Breast epithelium (tissue), 4 donors: Measurements from ENCODE around the gene DOCK3. TPM values are rescaled to one million over a fixed set of nuclear protein-coding genes. Genes with fewer than 3 reads are reported as not detected.

Source experiments
- DNase-seq, 2 donors: peaks; one replicate each; pipeline ENCODE4 v3.0.0-alpha.2; 2019; ENCODE audit warnings: low spot score in 2 of 2
- H3K27ac ChIP-seq, 2 donors: fragments of 200-600 bp; sonication (generic) in 1 of 2; one replicate each; pipeline ENCODE4 v1.5.1; 2016 to 2019; ENCODE audit warnings: mild to moderate bottlenecking in 1 of 2
- H3K27me3 ChIP-seq, 2 donors: fragments of 200-600 bp; sonication (generic) in 1 of 2; one replicate each; pipeline versions ENCODE4 v1.5.1 to v1.6.0; 2017 to 2019; ENCODE audit warnings: control low read depth in 1 of 2, mild to moderate bottlenecking in 1 of 2
- H3K36me3 ChIP-seq: fragments of 200-600 bp; one replicate; pipeline ENCODE4 v1.5.1; 2019
- H3K4me1 ChIP-seq, 2 donors: fragments of 200-600 bp; sonication (generic); one replicate each; pipeline ENCODE4 v1.5.1; 2016 to 2019; ENCODE audit warnings: control low read depth in 1 of 2
- H3K4me3 ChIP-seq, 3 donors: fragments of 200-600 bp; sonication (generic); 1 replicate in 2 of 3; 2 replicates in 1 of 3; pipeline ENCODE4 v1.5.1; 2016 to 2019; ENCODE audit warnings: mild to moderate bottlenecking in 3 of 3, moderate library complexity in 2 of 3
- H3K9me3 ChIP-seq, 2 donors: fragments of 200-600 bp; sonication (generic) in 1 of 2; one replicate each; pipeline ENCODE4 v1.5.1; 2016 to 2019; ENCODE audit warnings: control low read depth in 1 of 2
- POLR2A ChIP-seq: fragments of 450-650 bp; IDR thresholded peaks from one replicate; pipeline ENCODE4 v1.6.1; 2016; ENCODE audit warnings: antibody characterized with exemption, mild to moderate bottlenecking, moderate library complexity
- POLR2AphosphoS5 ChIP-seq, 3 donors: sonication (generic); formaldehyde crosslinking; IDR thresholded peaks; one replicate each; pipeline ENCODE4 v1.6.1; 2017; ENCODE audit warnings: antibody characterized with exemption in 3 of 3
- intact Hi-C: fragments of 100-400 bp; cut with DNase I; formaldehyde crosslinking; loops from one replicate; pipeline ENCODE4 v1.15.1; 2023; ENCODE audit warnings: low total_unique reads
- total RNA-seq, 3 donors: library from RNA; depleted of rRNA; stranded (reverse); fragments of >200 nt; gene quantifications; one replicate each; pipeline ENCODE4 v1.1.0, GENCODE V29; 2016
- TF ChIP-seq, protein P1 (sequence below), 3 donors: fragments of 450-650 bp; IDR thresholded peaks; one replicate each; pipeline ENCODE4 v1.5.1; 2016 to 2017; ENCODE audit warnings: antibody characterized with exemption in 3 of 3, mild to moderate bottlenecking in 3 of 3, moderate library complexity in 3 of 3

DOCK3 gene
- total RNA-seq, 3 donors from 2014 or later, result 0.64 to 0.73 (median 0.66) TPM

DNA sequence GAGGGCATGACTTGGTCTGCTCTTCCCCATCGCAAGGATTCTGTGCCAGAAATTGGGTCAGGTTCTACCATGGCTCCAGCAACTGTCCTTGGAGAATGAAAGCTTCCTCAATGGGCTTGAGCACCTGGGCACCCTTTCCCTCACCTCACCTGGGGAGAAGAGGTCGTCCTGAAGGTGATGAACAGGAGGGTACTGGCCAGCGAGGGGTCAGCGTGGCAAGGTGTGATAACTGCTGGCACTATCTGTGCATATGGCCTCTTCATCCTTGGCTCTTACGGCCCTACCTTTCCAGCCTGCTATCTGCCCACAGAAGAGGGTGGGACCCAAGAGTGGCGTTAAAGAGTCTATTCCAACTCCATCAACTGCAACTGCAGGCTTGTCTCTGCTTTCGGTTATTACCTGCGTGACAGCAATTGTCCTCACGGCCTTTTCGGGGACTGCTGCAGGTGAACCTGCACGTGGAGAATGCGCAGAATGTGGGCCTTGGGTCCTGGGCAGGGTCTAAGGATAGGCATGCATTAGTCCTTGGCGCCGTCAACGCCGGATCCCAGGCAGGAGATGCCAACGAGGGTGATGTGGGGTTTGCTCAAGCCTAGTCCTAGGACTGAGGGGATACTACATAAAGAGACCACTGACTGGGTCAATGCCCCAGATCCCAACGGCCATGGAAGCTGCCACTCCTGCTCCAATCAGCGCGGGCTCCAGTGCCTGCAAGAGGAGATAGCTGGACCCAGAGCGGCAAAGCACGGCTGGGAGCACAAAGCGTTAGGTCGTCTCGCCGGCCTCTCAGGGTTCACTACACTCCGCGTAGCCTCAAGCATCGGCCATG lies 715.7 kb downstream of the DOCK3 start:
- intact Hi-C loops, result loop anchor here (10.0 kb wide), 1 partner anchor 816 kb away; no protein-coding TSS in a partner anchor
- Histone ChIP-seq H3K4me1 (peaks cover 4 to 39% of the 10 kb centered on the region in 2 donors), H3K9me3 (no peaks in the 10 kb centered on the region), H3K36me3 (no peaks in the 10 kb centered on the region), H3K27ac (peak overlapping the region; percentile 88 to 89), H3K4me3 (peak overlapping the region; percentile 65 to 77 (median 76)), H3K27me3 (no peaks in the 10 kb centered on the region)
- no peak for DNase-seq
- TF ChIP-seq POLR2A (no peak), POLR2AphosphoS5 (IDR thresholded peaks at IDR 0.05) (no peak)
- TF ChIP-seq, protein P1, sequence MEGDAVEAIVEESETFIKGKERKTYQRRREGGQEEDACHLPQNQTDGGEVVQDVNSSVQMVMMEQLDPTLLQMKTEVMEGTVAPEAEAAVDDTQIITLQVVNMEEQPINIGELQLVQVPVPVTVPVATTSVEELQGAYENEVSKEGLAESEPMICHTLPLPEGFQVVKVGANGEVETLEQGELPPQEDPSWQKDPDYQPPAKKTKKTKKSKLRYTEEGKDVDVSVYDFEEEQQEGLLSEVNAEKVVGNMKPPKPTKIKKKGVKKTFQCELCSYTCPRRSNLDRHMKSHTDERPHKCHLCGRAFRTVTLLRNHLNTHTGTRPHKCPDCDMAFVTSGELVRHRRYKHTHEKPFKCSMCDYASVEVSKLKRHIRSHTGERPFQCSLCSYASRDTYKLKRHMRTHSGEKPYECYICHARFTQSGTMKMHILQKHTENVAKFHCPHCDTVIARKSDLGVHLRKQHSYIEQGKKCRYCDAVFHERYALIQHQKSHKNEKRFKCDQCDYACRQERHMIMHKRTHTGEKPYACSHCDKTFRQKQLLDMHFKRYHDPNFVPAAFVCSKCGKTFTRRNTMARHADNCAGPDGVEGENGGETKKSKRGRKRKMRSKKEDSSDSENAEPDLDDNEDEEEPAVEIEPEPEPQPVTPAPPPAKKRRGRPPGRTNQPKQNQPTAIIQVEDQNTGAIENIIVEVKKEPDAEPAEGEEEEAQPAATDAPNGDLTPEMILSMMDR (IDR thresholded peaks at IDR 0.05), result peak in 2 of 3 donors; percentile 81 to 83

DNA sequence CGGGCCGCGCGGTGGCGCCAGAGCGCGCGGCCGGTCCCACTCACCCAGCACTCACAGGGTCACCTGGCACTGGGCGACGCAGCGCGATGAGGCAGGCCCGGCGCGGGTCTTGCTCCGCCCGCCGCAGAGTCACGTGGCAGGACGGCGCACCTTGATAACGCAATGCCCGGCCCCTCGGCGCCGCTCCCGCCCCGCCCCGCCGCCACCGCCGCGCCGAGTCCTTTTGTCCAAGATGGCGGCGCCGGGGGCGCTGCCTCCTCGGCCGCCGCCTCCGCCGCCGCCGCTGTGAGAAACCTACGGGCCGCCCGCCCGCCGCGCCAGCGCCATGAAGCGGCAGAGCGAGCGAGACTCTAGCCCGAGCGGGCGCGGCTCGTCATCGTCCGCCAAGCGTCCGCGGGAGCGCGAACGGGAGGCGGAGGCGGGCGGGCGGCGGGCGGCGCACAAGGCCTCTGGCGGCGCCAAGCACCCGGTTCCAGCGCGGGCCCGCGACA lies 716.4 kb downstream of the DOCK3 start, which contains the start of gene RBM15B:
Gene RBM15B, plus strand, starts transcription at position 211 of the 491 bp plus-strand sequence. Its CDS starts 115 bp downstream, at position 326.
- H3K27me3 ChIP-seq, result no peaks in the 10 kb centered on the region
- intact Hi-C loops, result loop anchor here (10.0 kb wide), 1 partner anchor 816 kb away; no protein-coding TSS in a partner anchor

DNA sequence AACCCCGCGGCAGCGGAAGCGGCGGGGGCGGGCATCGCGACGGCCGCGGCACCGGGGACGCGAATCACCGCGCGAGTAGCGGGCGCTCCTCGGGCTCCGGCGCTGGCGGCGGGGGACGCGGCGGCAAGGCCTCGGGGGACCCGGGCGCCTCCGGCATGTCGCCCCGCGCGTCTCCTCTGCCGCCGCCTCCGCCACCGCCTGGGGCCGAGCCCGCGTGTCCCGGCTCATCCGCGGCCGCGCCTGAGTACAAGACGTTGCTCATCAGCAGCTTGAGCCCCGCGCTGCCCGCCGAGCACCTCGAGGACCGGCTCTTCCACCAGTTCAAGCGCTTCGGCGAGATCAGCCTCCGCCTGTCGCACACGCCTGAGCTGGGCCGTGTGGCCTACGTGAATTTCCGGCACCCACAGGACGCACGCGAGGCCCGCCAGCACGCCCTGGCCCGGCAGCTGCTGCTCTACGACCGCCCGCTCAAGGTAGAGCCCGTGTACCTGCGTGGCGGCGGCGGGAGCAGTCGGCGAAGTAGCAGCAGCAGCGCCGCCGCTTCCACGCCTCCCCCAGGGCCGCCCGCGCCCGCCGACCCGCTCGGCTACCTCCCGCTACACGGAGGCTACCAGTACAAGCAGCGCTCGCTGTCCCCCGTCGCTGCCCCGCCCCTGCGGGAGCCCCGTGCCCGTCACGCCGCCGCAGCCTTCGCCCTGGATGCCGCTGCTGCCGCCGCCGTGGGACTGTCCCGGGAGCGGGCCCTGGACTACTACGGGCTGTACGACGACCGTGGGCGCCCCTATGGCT lies 717.0 kb downstream of the DOCK3 start:
- H3K27ac ChIP-seq, result peak overlapping the region; percentile 88 to 89
- DNase-seq, result no peak
- no peaks in the 10 kb centered on the region for H3K9me3 ChIP-seq
- no peaks in the 10 kb centered on the region for H3K36me3 ChIP-seq
- peaks cover 7 to 35% of the 10 kb centered on the region in 2 donors for H3K4me1 ChIP-seq
- H3K27me3 ChIP-seq, result no peaks in the 10 kb centered on the region
- intact Hi-C loops, result loop anchor here (2.0 to 10.0 kb wide), 2 partner anchors 291 to 817 kb away; no protein-coding TSS in a partner anchor
- no peak for TF ChIP-seq POLR2AphosphoS5 (IDR thresholded peaks at IDR 0.05)
- TF ChIP-seq, protein P1 (IDR thresholded peaks at IDR 0.05), result no peak
- peak overlapping the region; percentile 65 to 77 (median 76) for H3K4me3 ChIP-seq

More for the DNA sequence above, 716.4 kb downstream of the DOCK3 start, which contains the start of gene RBM15B:
- Histone ChIP-seq H3K36me3 (no peaks in the 10 kb centered on the region), H3K27ac (peak within 1 kb of the TSS; percentile 88 to 89), H3K4me1 (peaks cover 5 to 37% of the 10 kb centered on the region in 2 donors), H3K9me3 (no peaks in the 10 kb centered on the region), H3K4me3 (peak within 1 kb of the TSS; percentile 65 to 77 (median 76))
- TF ChIP-seq, protein P1 (IDR thresholded peaks at IDR 0.05), result peak in 1 of 3 donors; percentile 81
- TF ChIP-seq POLR2A, result no peak
- peak; percentile 73 to 77 (median 74) for TF ChIP-seq POLR2AphosphoS5 (IDR thresholded peaks at IDR 0.05)
- DNase-seq, result peak; percentile 98

DNA sequence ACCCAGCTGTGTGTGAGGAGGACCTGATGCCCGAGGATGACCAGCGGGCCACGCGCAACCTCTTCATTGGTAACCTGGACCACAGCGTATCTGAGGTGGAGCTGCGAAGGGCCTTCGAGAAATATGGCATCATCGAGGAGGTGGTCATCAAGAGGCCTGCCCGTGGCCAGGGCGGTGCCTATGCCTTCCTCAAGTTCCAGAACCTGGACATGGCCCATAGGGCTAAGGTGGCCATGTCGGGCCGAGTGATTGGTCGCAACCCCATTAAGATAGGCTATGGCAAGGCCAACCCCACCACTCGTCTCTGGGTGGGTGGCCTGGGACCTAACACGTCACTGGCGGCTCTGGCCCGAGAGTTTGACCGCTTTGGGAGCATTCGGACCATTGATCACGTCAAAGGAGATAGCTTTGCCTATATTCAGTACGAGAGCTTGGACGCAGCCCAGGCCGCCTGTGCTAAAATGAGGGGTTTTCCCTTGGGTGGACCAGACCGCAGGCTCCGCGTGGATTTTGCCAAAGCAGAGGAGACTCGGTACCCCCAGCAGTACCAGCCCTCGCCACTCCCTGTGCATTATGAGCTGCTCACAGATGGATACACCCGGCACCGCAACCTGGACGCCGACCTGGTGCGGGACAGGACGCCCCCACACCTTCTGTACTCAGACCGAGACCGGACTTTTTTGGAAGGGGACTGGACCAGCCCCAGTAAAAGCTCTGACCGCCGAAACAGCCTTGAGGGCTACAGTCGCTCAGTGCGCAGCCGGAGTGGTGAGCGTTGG lies 717.8 kb downstream of the DOCK3 start:
- intact Hi-C loops, result loop anchor here (2.0 to 10.0 kb wide), 2 partner anchors 290 to 818 kb away; no protein-coding TSS in a partner anchor
- H3K9me3 ChIP-seq, result no peaks in the 10 kb centered on the region
- no peak for DNase-seq
- peak overlapping the region; percentile 65 to 77 (median 76) for H3K4me3 ChIP-seq
- no peaks in the 10 kb centered on the region for H3K27me3 ChIP-seq
- H3K27ac ChIP-seq, result peak overlapping the region; percentile 88 to 89
- H3K4me1 ChIP-seq, result peaks cover 7 to 32% of the 10 kb centered on the region in 2 donors
- TF ChIP-seq, protein P1 (IDR thresholded peaks at IDR 0.05), result no peak
- no peak for TF ChIP-seq POLR2AphosphoS5 (IDR thresholded peaks at IDR 0.05)
- TF ChIP-seq POLR2A, result no peak
- H3K36me3 ChIP-seq, result no peaks in the 10 kb centered on the region
